SIG-M5 treated with dmso at 0.1 percent for 504 hours (cell line): ENCODE measurements around the gene ENTPD1.

Source experiments
- DNase-seq: peaks from one replicate; lab custom pipeline; 2025; ENCODE audit not compliant: unreplicated experiment; lab: John Stamatoyannopoulos, UW

The ENTPD1 gene

GRCh38 chr10:95821720-95822119 lies 65.8 kb downstream of the ENTPD1 start:
- peak; percentile 34 for DNase-seq

GRCh38 chr10:95830044-95830443 lies 74.1 kb downstream of the ENTPD1 start:
- DNase-seq: no peak

- DNase-seq: no peak
These were observed 75.1 kb downstream of the ENTPD1 start for GRCh38 chr10:95831076-95831475.

- DNase-seq: no peak
These were observed 75.6 kb downstream of the ENTPD1 start for GRCh38 chr10:95831515-95831914.

DNA sequence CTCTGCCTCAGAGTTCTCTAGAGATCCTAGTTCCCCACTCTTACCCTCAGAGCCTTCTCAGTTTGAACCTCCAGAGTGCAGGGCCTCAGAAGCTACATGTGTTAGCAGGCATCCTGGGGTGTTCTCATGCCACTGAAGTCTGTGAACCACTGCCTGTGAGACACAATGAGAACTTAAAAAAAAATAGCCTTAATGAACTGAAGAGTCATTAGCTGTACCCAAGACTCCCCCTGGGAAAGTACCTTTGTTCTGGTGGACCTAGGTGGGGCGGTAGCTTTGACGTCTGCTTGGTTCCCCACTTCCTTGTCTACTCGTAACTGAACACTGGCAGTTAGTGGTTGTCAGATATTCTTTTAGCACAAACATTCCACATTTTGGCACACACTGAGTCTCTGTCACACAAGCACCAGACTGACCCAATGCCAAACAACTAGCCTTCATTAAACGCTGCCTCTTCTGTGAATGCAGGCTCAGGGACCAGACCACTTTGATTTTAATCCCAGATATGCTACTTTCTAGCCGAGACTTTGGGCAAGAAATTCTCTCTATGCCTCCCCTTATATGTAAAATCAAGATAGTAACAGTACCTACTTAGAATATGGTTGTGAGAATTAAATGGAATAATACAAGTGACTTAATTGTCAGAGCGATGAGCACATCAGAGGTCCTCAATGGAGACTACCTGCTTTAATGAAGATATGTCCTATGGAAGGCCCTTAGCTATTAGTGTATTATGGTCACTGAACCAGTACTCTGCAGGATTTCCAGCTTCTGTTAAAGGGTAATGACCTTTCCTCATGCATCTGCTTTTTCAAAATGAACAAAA lies 76.5 kb downstream of the ENTPD1 start:
- no peak for DNase-seq

GRCh38 chr10:95833042-95833610 lies 77.2 kb downstream of the ENTPD1 start:
- no peak for DNase-seq

DNA sequence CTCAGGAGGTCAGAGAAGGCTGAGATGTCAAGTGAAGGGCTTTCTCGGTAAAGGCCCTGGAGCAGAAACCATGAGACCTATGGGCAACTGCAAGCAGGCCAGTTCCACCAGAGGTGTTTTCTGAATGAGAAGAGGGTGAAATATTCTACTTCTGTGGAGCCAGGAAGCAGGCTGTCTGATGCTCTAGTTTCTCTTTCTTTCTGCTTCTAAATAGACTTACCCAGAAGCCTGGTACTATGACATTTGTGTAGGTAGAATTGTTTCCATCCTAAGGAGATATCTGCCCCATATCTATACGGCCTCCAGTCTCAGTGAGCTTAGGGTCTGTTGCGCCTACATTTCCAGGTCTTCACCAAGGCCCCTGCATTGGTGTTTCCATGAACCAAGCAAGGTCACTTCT lies 78.4 kb downstream of the ENTPD1 start:
- no peak for DNase-seq

- no peak for DNase-seq
These were observed 79.3 kb downstream of the ENTPD1 start for GRCh38 chr10:95835149-95835860.

DNA sequence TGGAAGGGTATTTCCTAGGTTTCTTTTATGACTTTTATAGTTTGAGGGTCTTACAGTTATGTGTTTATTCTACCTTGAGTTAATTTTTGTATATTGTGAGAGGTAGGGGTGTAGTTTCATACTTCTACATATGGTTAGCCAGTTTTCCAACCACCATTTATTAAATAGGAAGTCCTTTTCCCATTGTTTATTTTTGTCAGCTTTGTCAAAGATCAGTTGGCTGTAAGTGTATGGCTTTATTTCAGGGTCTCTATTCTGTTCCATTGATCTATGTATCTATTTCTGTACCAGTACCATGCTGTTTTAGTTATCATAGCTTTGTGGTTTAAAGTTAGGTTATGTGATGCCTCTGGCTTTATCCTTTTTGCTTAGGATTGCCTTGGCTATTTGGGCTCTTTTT lies 79.9 kb downstream of the ENTPD1 start:
- DNase-seq: no peak

- no peak for DNase-seq
These were observed 80.8 kb downstream of the ENTPD1 start for GRCh38 chr10:95836610-95837355.

GRCh38 chr10:95837356-95837776 lies 81.4 kb downstream of the ENTPD1 start:
- no peak for DNase-seq

GRCh38 chr10:95837783-95838182 lies 81.8 kb downstream of the ENTPD1 start:
- DNase-seq: peak; percentile 82

DNA sequence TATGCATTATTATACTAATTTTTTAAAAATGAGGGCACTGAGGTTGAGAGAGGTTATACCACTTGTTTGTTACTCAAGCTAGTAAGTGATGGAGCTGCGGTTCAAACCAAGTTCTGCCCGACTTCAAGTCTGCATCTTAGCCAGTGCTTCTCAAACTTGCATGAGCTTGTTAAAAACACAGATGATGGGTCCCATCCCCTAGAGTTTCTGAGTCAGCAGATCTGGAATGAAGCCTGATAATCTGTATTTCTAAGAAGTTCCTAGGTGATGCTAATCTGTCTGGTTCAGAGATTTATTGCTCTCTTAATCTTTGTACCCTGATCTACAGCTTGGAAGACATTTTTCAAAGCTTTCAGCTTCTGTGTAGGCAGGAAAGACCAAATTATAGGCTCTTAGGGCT lies 84.2 kb downstream of the ENTPD1 start:
- no peak for DNase-seq

- DNase-seq: no peak
These were observed 84.7 kb downstream of the ENTPD1 start for GRCh38 chr10:95840681-95841080.

- DNase-seq: peak; percentile 84
These were observed 85.9 kb downstream of the ENTPD1 start for GRCh38 chr10:95841661-95842498.

DNA sequence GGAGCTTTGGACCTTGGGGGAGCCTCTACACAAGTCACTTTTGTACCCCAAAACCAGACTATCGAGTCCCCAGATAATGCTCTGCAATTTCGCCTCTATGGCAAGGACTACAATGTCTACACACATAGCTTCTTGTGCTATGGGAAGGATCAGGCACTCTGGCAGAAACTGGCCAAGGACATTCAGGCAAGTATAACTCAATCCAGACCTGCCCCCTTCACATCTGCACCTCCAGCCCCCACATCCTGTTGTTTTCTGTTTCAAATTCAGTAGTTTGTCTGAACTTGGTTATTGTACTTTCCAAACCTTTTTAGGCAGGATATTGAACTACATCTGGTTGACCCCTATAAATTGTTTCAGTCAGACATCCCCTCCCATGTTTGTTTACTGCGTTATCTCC lies 89.4 kb downstream of the ENTPD1 start:
- DNase-seq: no peak

- no peak for DNase-seq
These were observed 91.0 kb downstream of the ENTPD1 start for GRCh38 chr10:95847007-95847406.

GRCh38 chr10:95848841-95849240 lies 92.9 kb downstream of the ENTPD1 start:
- no peak for DNase-seq

GRCh38 chr10:95850791-95851190 lies 94.8 kb downstream of the ENTPD1 start:
- DNase-seq: no peak

- no peak for DNase-seq
These were observed 104.4 kb downstream of the ENTPD1 start for GRCh38 chr10:95860166-95860940.
